HepG2 (cell line): ENCODE measurements around the gene NMRAL1. TPM values are rescaled to one million over a fixed set of nuclear protein-coding genes. Genes with fewer than 3 reads are reported as not detected.

Experiments
- ATAC-seq: fragments of 200-7000 bp; cut with Tn5 transposase; 3 replicates; pipeline ENCODE4 v1.9.1; 2020; ENCODE audit warnings: mild to moderate bottlenecking, moderate library complexity
- BruUV-seq: library from RNA; stranded (reverse); fragments of 400-500 nt; replicated peaks from 2 replicates; lab custom pipeline; 2021; lab: Mats Ljungman, UMichigan
- CTCF ChIA-PET: fragments of 300-600 bp; formaldehyde crosslinking; extraction: SDS; loops from one replicate; lab custom pipeline; 2021; ENCODE audit warnings: low total read pairs, inconsistent platforms, low intra/inter-chr PET ratio; lab: Yijun Ruan, JAX
- POLR2A ChIA-PET: fragments of 350-600 bp; sonication (Branson Sonifier 250); formaldehyde crosslinking; loops from one replicate; lab custom pipeline; 2020; ENCODE audit warnings: antibody characterized with exemption, inconsistent platforms; lab: Yijun Ruan, JAX
- DNase-seq: peaks from one replicate; pipeline ENCODE4 v3.0.0-alpha.2; 2015; ENCODE audit warnings: low spot score
- FAIRE-seq: peaks from 3 replicates; lab custom pipeline; 2011; peaks lifted over from hg19 to GRCh38; lab: Jason Lieb, UNC
- H2AFZ ChIP-seq: one replicate; pipeline ENCODE4 v1.6.1; 2011; ENCODE audit warnings: low read length, inconsistent platforms
- H3K27ac ChIP-seq: fragments of 300-600 bp; 3 replicates; pipeline ENCODE4 v1.8.0; 2011; ENCODE audit warnings: mixed run types, mild to moderate bottlenecking, mixed read lengths, low read length, inconsistent platforms; ENCODE audit not compliant: insufficient read depth; ENCODE audit errors: extremely low read length
- H3K27me3 ChIP-seq, 2 experiments: fragments of 200-600 bp in 1 of 2; 2 replicates in 1 of 2; 3 replicates in 1 of 2; pipeline versions ENCODE4 v1.6.0 to v1.8.0; 2011; ENCODE audit warnings: low read length in 2 of 2, mild to moderate bottlenecking in 2 of 2, moderate library complexity in 2 of 2, inconsistent platforms in 1 of 2; ENCODE audit not compliant: insufficient read depth in 2 of 2, control insufficient read depth in 1 of 2
- H3K36me3 ChIP-seq, 2 experiments: fragments of 200-600 bp in 1 of 2; replicated peaks in 1 of 2; 2 replicates in 1 of 2; 3 replicates in 1 of 2; pipeline versions ENCODE4 v1.5.1 to v1.8.0; 2011; ENCODE audit warnings: low read length in 2 of 2, inconsistent platforms in 1 of 2; ENCODE audit not compliant: insufficient read depth in 2 of 2, control insufficient read depth in 1 of 2
- H3K4me1 ChIP-seq: 2 replicates; pipeline ENCODE4 v1.5.1; 2012; ENCODE audit warnings: low read length, inconsistent platforms; ENCODE audit not compliant: insufficient read depth
- H3K4me2 ChIP-seq: 2 replicates; pipeline ENCODE4 v1.6.0; 2011; ENCODE audit warnings: low read depth, low read length, inconsistent platforms
- H3K4me3 ChIP-seq, 3 experiments: fragments of 200-600 bp in 1 of 3; sonication (generic), shearing (Covaris generic) in 1 of 3; replicated peaks in 1 of 3; 2 replicates each; pipeline ENCODE4 v1.5.1; 2011 to 2016; ENCODE audit warnings: low read length in 3 of 3, inconsistent platforms in 2 of 3, low read depth in 2 of 3, mild to moderate bottlenecking in 2 of 3, control low read depth in 1 of 3, mixed read lengths in 1 of 3; ENCODE audit not compliant: insufficient read depth in 1 of 3
- H3K79me2 ChIP-seq: one replicate; pipeline ENCODE4 v1.6.1; 2011; ENCODE audit warnings: low read length, inconsistent platforms; ENCODE audit not compliant: insufficient read depth
- H3K9ac ChIP-seq: 2 replicates; pipeline ENCODE4 v1.6.0; 2011; ENCODE audit warnings: mild to moderate bottlenecking, low read depth, low read length, inconsistent platforms; ENCODE audit not compliant: insufficient read depth
- H3K9me3 ChIP-seq: 2 replicates; pipeline ENCODE4 v1.5.1; 2012; ENCODE audit warnings: mild to moderate bottlenecking, low read length
- H4K20me1 ChIP-seq: 2 replicates; pipeline ENCODE4 v1.6.0; 2011; ENCODE audit warnings: inconsistent platforms, mild to moderate bottlenecking, low read length, moderate library complexity; ENCODE audit not compliant: insufficient read depth
- CEBPZ ChIP-seq: IDR thresholded peaks from 2 replicates; pipeline ENCODE4 v1.6.1; 2012; ENCODE audit warnings: low read length, improper control_type of control experiment
- HDAC6 ChIP-seq: fragments of 200-600 bp; sonication (generic); IDR thresholded peaks from 2 replicates; pipeline ENCODE4 v1.7.0; 2017; ENCODE audit warnings: mild to moderate bottlenecking, antibody characterized with exemption, low read length, low read depth
- MYNN ChIP-seq: sonication (generic); formaldehyde crosslinking; IDR thresholded peaks from 2 replicates; pipeline ENCODE4 v1.4.0; 2020; ENCODE audit warnings: mild to moderate bottlenecking, low read depth, missing genetic modification reagents
- RCOR2 ChIP-seq: IDR thresholded peaks from 2 replicates; pipeline ENCODE4 v1.6.1; 2016; ENCODE audit warnings: missing biosample characterization, missing genetic modification reagents
- ZNF407 ChIP-seq: sonication (generic); formaldehyde crosslinking; IDR thresholded peaks from one replicate; pipeline ENCODE4 v1.5.1; 2020; ENCODE audit warnings: mild to moderate bottlenecking, missing genetic modification reagents; ENCODE audit errors: not compliant biosample characterization
- ZNF607 ChIP-seq: sonication (generic); formaldehyde crosslinking; IDR thresholded peaks from 2 replicates; pipeline ENCODE4 v1.5.1; 2020; ENCODE audit warnings: missing genetic modification reagents, mild to moderate bottlenecking, borderline replicate concordance
- ZNF660 ChIP-seq: sonication (generic); formaldehyde crosslinking; IDR thresholded peaks from 2 replicates; pipeline ENCODE4 v1.5.1; 2020; ENCODE audit warnings: mild to moderate bottlenecking, low read depth, missing genetic modification reagents, borderline replicate concordance
- ZNF749 ChIP-seq: sonication (generic); formaldehyde crosslinking; IDR thresholded peaks from 2 replicates; pipeline ENCODE4 v1.8.0; 2022; ENCODE audit warnings: mild to moderate bottlenecking, missing genetic modification reagents, moderate library complexity, borderline replicate concordance
- ZNF850 ChIP-seq: sonication (generic); formaldehyde crosslinking; conservative IDR thresholded peaks from 2 replicates; pipeline ENCODE4 v1.9.0; 2021; ENCODE audit warnings: mild to moderate bottlenecking, missing genetic modification reagents
- WGBS: methylation state at CpG from one replicate; pipeline ENCODE4 v1.1.6; 2017; ENCODE audit warnings: low lambda C conversion rate; 5-methylcytosine and 5-hydroxymethylcytosine counted together
- in situ Hi-C: cut with HindIII; loops from 2 replicates; pipeline ENCODE4 v1.10.0; 2017; ENCODE audit warnings: low pct_unique_long_range_greater_than_20kb; ENCODE audit not compliant: extremely low pct_ligation_motif_present
- intact Hi-C: fragments of 100-400 bp; cut with micrococcal nuclease; formaldehyde crosslinking; loops from one replicate; pipeline ENCODE4 v1.10.0; 2022; ENCODE audit not compliant: unreplicated experiment
- polyA plus RNA-seq, 8 experiments: library from polyadenylated mRNA; depleted of rRNA in 3 of 8; stranded (reverse) in 7 of 8; unstranded in 1 of 8; fragments of >200 nt; fragmentation: Illumina TruSeq in 4 of 8; extraction: Trizol in 4 of 8; gene quantifications; 2 replicates each; pipeline versions ENCODE4 v1.2.1 to v1.2.3, GENCODE V29; 2011 to 2016; ENCODE audit warnings: low read depth in 4 of 8, missing spikeins in 1 of 8, mixed read lengths in 1 of 8; ENCODE audit not compliant: insufficient read depth in 1 of 8
- total RNA-seq, 5 experiments: library from RNA; depleted of rRNA; stranded (reverse); fragments of >200 nt; fragmentation: Illumina TruSeq; extraction: Trizol; gene quantifications; 2 replicates each; pipeline ENCODE4 v1.2.3, GENCODE V29; 2016; ENCODE audit warnings: low read depth in 1 of 5
- TF ChIP-seq, protein P1 (sequence below): sonication (generic); formaldehyde crosslinking; IDR thresholded peaks from 2 replicates; pipeline ENCODE4 v1.4.0; 2020; ENCODE audit warnings: mild to moderate bottlenecking, missing genetic modification reagents

Gene NMRAL1
- total and polyA plus RNA-seq, 2 of the 13 experiments (the other 11 are each of a cell fraction or from before 2014, with no cell fraction given): 30.8 to 33.1 TPM

- Histone ChIP-seq H4K20me1 (0 out of 2 replicates have a peak, but pooled peaks cover 4% of the 10 kb centered on the region), H3K4me3 (peak overlapping the region; percentile 82 to 85 (median 84)), H3K4me1 (peaks cover 34% of the 10 kb centered on the region), H3K27me3 (no peaks in the 10 kb centered on the region; a peak in 1 of 5 replicates), H3K9me3 (no peaks in the 10 kb centered on the region), H3K9ac (peak overlapping the region; percentile 99), H2AFZ (no peak overlapping the region), H3K79me2 (peaks cover 48% of the 10 kb centered on the region), H3K4me2 (peak overlapping the region; percentile 93), H3K36me3 (peaks cover 2 to 9% of the 10 kb centered on the region in 2 experiments; a peak in 3 of 5 replicates), H3K27ac (peak overlapping the region; percentile 99)
- no TSS peak for BruUV-seq
- DNase-seq: peak; percentile 85
- peak; percentile 85 for ATAC-seq
- in situ Hi-C loops (no loop called here), intact Hi-C loops (loop anchor here (5.0 kb wide), 1 partner anchor 51 kb away; the partner anchor contains the start of gene HMOX2)
- POLR2A ChIA-PET: interaction anchor here (0.6 to 1.3 kb wide), 16 partner anchors 9 to 308 kb away, joined by 3 to 20 read pairs (median 4); partner anchors contain the start of genes ANKS3, CORO7, DNAAF8 and HMOX2
- FAIRE-seq: peak; percentile 62
- CTCF ChIA-PET: no interaction called here
- under 1% methylated on average over 25 of the region's 31 CpGs for WGBS
- no peak for TF ChIP-seq CEBPZ
- no peak; the same call in 1 of the 2 replicates for TF ChIP-seq ZNF607 (CRISPR knock-in tag)
- 0 out of 2 replicates have a peak, but pooled peaks have one; percentile 59 for TF ChIP-seq ZNF660 (CRISPR knock-in tag)
- TF ChIP-seq RCOR2 (CRISPR knock-in tag): no peak
- peak; percentile 43 for TF ChIP-seq ZNF407
- TF ChIP-seq MYNN (CRISPR knock-in tag): no peak; the same call in 1 of the 2 replicates
- TF ChIP-seq HDAC6: no peak
- TF ChIP-seq ZNF749 (CRISPR knock-in tag): peak; percentile 25
- TF ChIP-seq ZNF850 (CRISPR knock-in tag): no peak
- TF ChIP-seq, protein P1, sequence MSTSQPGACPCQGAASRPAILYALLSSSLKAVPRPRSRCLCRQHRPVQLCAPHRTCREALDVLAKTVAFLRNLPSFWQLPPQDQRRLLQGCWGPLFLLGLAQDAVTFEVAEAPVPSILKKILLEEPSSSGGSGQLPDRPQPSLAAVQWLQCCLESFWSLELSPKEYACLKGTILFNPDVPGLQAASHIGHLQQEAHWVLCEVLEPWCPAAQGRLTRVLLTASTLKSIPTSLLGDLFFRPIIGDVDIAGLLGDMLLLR: 0 out of 2 replicates have a peak, but pooled peaks have one; percentile 48
Measured at GRCh38 chr16:4426021-4426684, 48.3 kb downstream of the NMRAL1 start.
